ENCODE results near the gene ARL6IP1. TPM values are rescaled to one million over a fixed set of nuclear protein-coding genes. Genes with fewer than 3 reads are reported as not detected.
A peak's percentile ranks its signal among the peaks of the same experiment; 100 is the strongest.

The ARL6IP1 gene
- total and polyA plus RNA-seq, 2 of the 13 experiments (the other 11 are each of a cell fraction or from before 2014, with no cell fraction given) = 263 to 373 TPM

GRCh38 chr16:18789850-18790706 lies 11.3 kb downstream of the ARL6IP1 start, which contains the start of gene RPS15A (continued):
- TF ChIP-seq, protein P1, sequence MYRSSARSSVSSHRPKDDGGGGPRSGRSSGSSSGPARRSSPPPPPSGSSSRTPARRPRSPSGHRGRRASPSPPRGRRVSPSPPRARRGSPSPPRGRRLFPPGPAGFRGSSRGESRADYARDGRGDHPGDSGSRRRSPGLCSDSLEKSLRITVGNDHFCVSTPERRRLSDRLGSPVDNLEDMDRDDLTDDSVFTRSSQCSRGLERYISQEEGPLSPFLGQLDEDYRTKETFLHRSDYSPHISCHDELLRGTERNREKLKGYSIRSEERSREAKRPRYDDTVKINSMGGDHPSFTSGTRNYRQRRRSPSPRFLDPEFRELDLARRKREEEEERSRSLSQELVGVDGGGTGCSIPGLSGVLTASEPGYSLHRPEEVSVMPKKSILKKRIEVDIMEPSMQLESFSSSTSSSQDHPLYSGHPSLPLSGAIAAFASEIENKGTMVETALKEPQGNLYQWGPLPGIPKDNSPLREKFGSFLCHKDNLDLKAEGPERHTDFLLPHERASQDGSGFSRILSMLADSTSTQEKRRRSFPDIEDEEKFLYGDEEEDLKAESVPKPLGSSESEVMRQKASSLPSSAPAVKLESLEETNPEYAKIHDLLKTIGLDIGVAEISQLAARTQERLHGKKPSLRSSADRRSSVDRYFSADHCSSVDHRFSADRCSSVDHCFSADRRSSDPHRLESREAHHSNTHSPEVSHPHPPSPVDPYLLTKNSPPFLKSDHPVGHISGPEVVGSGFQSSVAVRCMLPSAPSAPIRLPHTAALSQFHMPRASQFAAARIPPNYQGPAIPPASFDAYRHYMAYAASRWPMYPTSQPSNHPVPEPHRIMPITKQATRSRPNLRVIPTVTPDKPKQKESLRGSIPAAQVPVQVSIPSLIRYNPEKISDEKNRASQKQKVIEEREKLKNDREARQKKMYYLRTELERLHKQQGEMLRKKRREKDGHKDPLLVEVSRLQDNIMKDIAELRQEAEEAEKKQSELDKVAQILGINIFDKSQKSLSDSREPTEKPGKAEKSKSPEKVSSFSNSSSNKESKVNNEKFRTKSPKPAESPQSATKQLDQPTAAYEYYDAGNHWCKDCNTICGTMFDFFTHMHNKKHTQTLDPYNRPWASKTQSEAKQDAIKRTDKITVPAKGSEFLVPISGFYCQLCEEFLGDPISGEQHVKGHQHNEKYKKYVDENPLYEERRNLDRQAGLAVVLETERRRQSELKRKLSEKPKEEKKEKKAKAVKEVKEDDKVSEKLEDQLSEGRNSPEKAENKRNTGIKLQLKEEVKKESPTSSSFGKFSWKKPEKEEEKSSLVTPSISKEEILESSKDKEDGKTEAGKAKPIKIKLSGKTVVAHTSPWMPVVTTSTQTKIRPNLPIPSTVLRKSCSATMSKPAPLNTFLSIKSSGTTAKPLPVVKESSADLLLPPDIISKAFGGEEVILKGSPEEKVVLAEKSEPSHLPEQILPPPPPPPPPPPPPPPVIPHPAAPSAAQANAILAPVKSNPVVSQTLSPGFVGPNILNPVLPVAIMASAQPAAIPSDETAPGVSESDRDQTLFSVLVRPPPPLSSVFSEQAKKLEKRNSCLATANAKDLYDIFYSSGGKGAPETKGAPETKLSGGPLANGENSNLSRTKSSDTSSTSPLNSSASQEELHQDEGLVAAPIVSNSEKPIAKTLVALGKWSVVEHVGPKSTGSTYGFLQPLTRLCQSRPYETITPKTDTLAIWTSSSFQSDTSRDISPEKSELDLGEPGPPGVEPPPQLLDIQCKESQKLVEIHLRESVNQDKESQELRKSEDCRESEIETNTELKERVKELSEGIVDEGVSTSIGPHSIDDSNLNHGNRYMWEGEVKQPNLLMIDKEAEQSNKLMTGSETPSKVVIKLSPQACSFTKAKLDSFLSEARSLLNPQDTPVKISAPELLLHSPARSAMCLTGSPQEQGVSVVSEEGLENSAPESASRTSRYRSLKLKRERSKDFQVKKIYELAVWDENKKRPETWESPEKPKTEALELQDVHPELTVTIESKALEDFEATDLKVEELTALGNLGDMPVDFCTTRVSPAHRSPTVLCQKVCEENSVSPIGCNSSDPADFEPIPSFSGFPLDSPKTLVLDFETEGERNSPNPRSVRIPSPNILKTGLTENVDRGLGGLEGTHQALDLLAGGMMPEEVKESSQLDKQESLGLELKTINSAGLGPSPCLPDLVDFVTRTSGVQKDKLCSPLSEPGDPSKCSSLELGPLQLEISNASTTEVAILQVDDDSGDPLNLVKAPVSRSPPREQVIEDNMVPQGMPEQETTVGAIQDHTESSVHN (CRISPR knock-in tag; IDR thresholded peaks at IDR 0.05) = peak; percentile 90
- TF ChIP-seq HMG20A (CRISPR knock-in tag; IDR thresholded peaks at IDR 0.05; ENCODE audit: borderline replicate concordance) (peak; percentile 45), MEIS1 (CRISPR knock-in tag; IDR thresholded peaks at IDR 0.05; ENCODE audit: borderline replicate concordance) (peak; percentile 94), PRDM15 (CRISPR knock-in tag; IDR thresholded peaks at IDR 0.05) (peak; percentile 63; the same call in 1 of the 2 replicates), GATAD1 (CRISPR knock-in tag; IDR thresholded peaks at IDR 0.05) (peak; percentile 94), ZNF234 (CRISPR knock-in tag; conservative IDR thresholded peaks at IDR 0.05) (no peak), SOX13 (IDR thresholded peaks at IDR 0.05) (peak; percentile 84; the same call in 1 of the 2 replicates), SOX13 (CRISPR knock-in tag; conservative IDR thresholded peaks at IDR 0.05 in 1 of 2, IDR thresholded peaks at IDR 0.05 in 1 of 2) (no peak), KDM2A (CRISPR knock-in tag; IDR thresholded peaks at IDR 0.05; ENCODE audit: borderline replicate concordance, low read depth) (peak; percentile 99)
- TF ChIP-seq, protein P2, sequence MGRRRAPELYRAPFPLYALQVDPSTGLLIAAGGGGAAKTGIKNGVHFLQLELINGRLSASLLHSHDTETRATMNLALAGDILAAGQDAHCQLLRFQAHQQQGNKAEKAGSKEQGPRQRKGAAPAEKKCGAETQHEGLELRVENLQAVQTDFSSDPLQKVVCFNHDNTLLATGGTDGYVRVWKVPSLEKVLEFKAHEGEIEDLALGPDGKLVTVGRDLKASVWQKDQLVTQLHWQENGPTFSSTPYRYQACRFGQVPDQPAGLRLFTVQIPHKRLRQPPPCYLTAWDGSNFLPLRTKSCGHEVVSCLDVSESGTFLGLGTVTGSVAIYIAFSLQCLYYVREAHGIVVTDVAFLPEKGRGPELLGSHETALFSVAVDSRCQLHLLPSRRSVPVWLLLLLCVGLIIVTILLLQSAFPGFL (CRISPR knock-in tag; IDR thresholded peaks at IDR 0.05) = peak; percentile 80
- TF ChIP-seq, protein P3, sequence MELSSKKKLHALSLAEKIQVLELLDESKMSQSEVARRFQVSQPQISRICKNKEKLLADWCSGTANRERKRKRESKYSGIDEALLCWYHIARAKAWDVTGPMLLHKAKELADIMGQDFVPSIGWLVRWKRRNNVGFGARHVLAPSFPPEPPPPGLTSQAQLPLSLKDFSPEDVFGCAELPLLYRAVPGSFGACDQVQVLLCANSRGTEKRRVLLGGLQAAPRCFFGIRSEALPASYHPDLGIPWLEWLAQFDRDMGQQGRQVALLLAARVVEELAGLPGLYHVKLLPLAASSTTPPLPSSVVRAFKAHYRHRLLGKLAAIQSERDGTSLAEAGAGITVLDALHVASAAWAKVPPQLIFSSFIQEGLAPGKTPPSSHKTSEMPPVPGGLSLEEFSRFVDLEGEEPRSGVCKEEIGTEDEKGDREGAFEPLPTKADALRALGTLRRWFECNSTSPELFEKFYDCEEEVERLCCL (CRISPR knock-in tag; IDR thresholded peaks at IDR 0.05; ENCODE audit: borderline replicate concordance) = peak; percentile 99
